Endothelial cell of umbilical vein (primary cell): ENCODE results near the gene SMIM44. TPM values are rescaled to one million over a fixed set of nuclear protein-coding genes. Genes with fewer than 3 reads are reported as not detected.

Experiments
- BruUV-seq: library from RNA; stranded (reverse); fragments of 400-500 nt; replicated peaks from 2 replicates; lab custom pipeline; 2021; lab: Mats Ljungman, UMichigan
- CTCF ChIA-PET: fragments of 300-600, 350-600 bp; sonication (Branson Sonifier 250); formaldehyde crosslinking; loops from one replicate; lab custom pipeline; 2021; ENCODE audit warnings: antibody characterized with exemption, inconsistent platforms; lab: Charles Lee
- POLR2A ChIA-PET: fragments of 300-600, 350-600 bp; sonication (Branson Sonifier 250); formaldehyde crosslinking; loops from one replicate; lab custom pipeline; 2021; ENCODE audit warnings: antibody characterized with exemption, inconsistent platforms; lab: Charles Lee
- DNase-seq: peaks from one replicate; pipeline ENCODE4 v3.0.0-alpha.2; 2011; ENCODE audit warnings: low read depth, low spot score
- FAIRE-seq: peaks from 2 replicates; lab custom pipeline; 2011; peaks lifted over from hg19 to GRCh38; lab: Jason Lieb, UNC
- H2AFZ ChIP-seq: 2 replicates; pipeline ENCODE4 v1.6.0; 2012; ENCODE audit warnings: low read depth, low read length, control low read depth, inconsistent platforms
- H3K27ac ChIP-seq: 2 replicates; pipeline ENCODE4 v1.5.1; 2011; ENCODE audit warnings: low read depth, mild to moderate bottlenecking, control low read depth, low read length, moderate library complexity; ENCODE audit not compliant: insufficient read depth
- H3K27me3 ChIP-seq, 2 experiments: 2 replicates each; pipeline versions ENCODE4 v1.6.0 to v1.6.1; 2011; ENCODE audit warnings: low read length in 2 of 2, mixed read lengths in 1 of 2; ENCODE audit not compliant: control insufficient read depth in 2 of 2, insufficient read depth in 2 of 2
- H3K36me3 ChIP-seq, 2 experiments: 2 replicates in 1 of 2; 3 replicates in 1 of 2; pipeline ENCODE4 v1.5.1; 2011; ENCODE audit warnings: low read length in 2 of 2, mild to moderate bottlenecking in 1 of 2, moderate library complexity in 1 of 2; ENCODE audit not compliant: control insufficient read depth in 2 of 2, insufficient read depth in 2 of 2; ENCODE audit errors: extremely low read depth in 1 of 2
- H3K4me1 ChIP-seq: 3 replicates; pipeline ENCODE4 v1.5.1; 2011; ENCODE audit warnings: mild to moderate bottlenecking, low read length; ENCODE audit not compliant: control insufficient read depth, insufficient read depth; ENCODE audit errors: extremely low read depth
- H3K4me2 ChIP-seq: 2 replicates; pipeline ENCODE4 v1.6.1; 2011; ENCODE audit warnings: low read length, control low read depth, mixed read lengths; ENCODE audit not compliant: insufficient read depth
- H3K4me3 ChIP-seq, 3 experiments: fragments of 200-600 bp in 1 of 3; sonication (generic), shearing (Covaris generic) in 1 of 3; replicated peaks in 1 of 3; 2 replicates each; pipeline ENCODE4 v1.5.1; 2011 to 2016; ENCODE audit warnings: control low read depth in 3 of 3, low read length in 3 of 3, mild to moderate bottlenecking in 2 of 3, inconsistent platforms in 1 of 3, low read depth in 1 of 3, moderate library complexity in 1 of 3; ENCODE audit not compliant: insufficient read depth in 1 of 3
- H3K79me2 ChIP-seq: 2 replicates; pipeline ENCODE4 v1.6.0; 2012; ENCODE audit warnings: low read length, inconsistent platforms; ENCODE audit not compliant: control insufficient read depth, insufficient read depth
- H3K9ac ChIP-seq: replicated peaks from 2 replicates; pipeline ENCODE3; 2011; ENCODE audit warnings: low read length, control low read depth; ENCODE audit not compliant: insufficient read depth; ENCODE audit errors: extremely low read depth
- H3K9me1 ChIP-seq: replicated peaks from 3 replicates; pipeline ENCODE4 v1.6.0; 2011; ENCODE audit warnings: mild to moderate bottlenecking, low read length; ENCODE audit not compliant: control insufficient read depth, insufficient read depth; ENCODE audit errors: extremely low read depth
- H3K9me3 ChIP-seq: replicated peaks from 2 replicates; pipeline ENCODE4 v1.5.1; 2012; ENCODE audit warnings: low read length, inconsistent platforms; ENCODE audit not compliant: control insufficient read depth, insufficient read depth
- H4K20me1 ChIP-seq: replicated peaks from 2 replicates; pipeline ENCODE3; 2011; ENCODE audit warnings: mild to moderate bottlenecking, low read length; ENCODE audit not compliant: control insufficient read depth, insufficient read depth; ENCODE audit errors: extremely low read depth
- EZH2 ChIP-seq: IDR thresholded peaks from 2 replicates; pipeline ENCODE4 v1.6.1; 2012; ENCODE audit warnings: borderline replicate concordance, low read depth, mild to moderate bottlenecking, moderate library complexity, low read length, inconsistent platforms; ENCODE audit not compliant: severe bottlenecking
- FOS ChIP-seq: IDR thresholded peaks from 2 replicates; pipeline ENCODE4 v1.6.1; 2011; ENCODE audit warnings: mild to moderate bottlenecking, low read length, moderate library complexity, borderline replicate concordance; ENCODE audit not compliant: insufficient read depth
- GATA2 ChIP-seq: IDR thresholded peaks from 2 replicates; pipeline ENCODE4 v1.7.0; 2011; ENCODE audit warnings: low read depth, mild to moderate bottlenecking, moderate library complexity, mixed read lengths, low read length; ENCODE audit not compliant: insufficient read length, insufficient read depth
- JUN ChIP-seq: IDR thresholded peaks from 2 replicates; pipeline ENCODE4 v1.6.1; 2011; ENCODE audit warnings: borderline replicate concordance, low read depth; ENCODE audit not compliant: insufficient read length, insufficient read depth
- MYC ChIP-seq: IDR thresholded peaks from one replicate; pipeline ENCODE4 v1.6.1; 2011; ENCODE audit warnings: mild to moderate bottlenecking, low read depth, low read length
- POLR2A ChIP-seq: IDR thresholded peaks from 2 replicates; pipeline ENCODE4 v1.6.1; 2012; ENCODE audit warnings: low read depth, mild to moderate bottlenecking, control low read depth, low read length
- POLR2AphosphoS5 ChIP-seq: IDR thresholded peaks from 2 replicates; pipeline ENCODE4 v1.6.1; 2012; ENCODE audit warnings: low read depth, mild to moderate bottlenecking, control low read depth, low read length, moderate library complexity; ENCODE audit not compliant: insufficient read depth
- dilution Hi-C: fragments of 300-500 bp; cut with MboI; formaldehyde crosslinking; loops from one replicate; pipeline ENCODE4 v1.15.0; 2019; ENCODE audit warnings: low sequenced_read_pairs; ENCODE audit not compliant: extremely low pct_ligation_motif_present
- intact Hi-C: fragments of 100-400 bp; cut with micrococcal nuclease; formaldehyde crosslinking; loops from one replicate; pipeline ENCODE4 v1.10.0; 2022
- polyA plus RNA-seq, 4 experiments: library from polyadenylated mRNA; depleted of rRNA in 3 of 4; stranded (reverse) in 3 of 4; unstranded in 1 of 4; fragments of >200 nt; gene quantifications; 2 replicates each; pipeline versions ENCODE4 v1.2.1 to v1.2.3, GENCODE V29; 2011 to 2012; ENCODE audit warnings: missing spikeins in 1 of 4
- total RNA-seq: library from RNA; stranded (reverse); gene quantifications from 2 replicates; pipeline ENCODE4 v1.2.3, GENCODE V29; 2021
- TF ChIP-seq, protein P1 (sequence below): IDR thresholded peaks from 2 replicates; pipeline ENCODE4 v1.6.1; 2011; ENCODE audit not compliant: insufficient read depth, insufficient read length
- TF ChIP-seq, protein P2 (sequence below), 2 donors: IDR thresholded peaks; 1 replicate in 1 of 2; 2 replicates in 1 of 2; pipeline ENCODE4 v1.5.1; 2011; ENCODE audit warnings: low read length in 2 of 2, mild to moderate bottlenecking in 2 of 2, moderate library complexity in 2 of 2, control low read depth in 1 of 2, inconsistent platforms in 1 of 2, low read depth in 1 of 2; ENCODE audit not compliant: insufficient read depth in 1 of 2; ENCODE audit errors: extremely low read depth in 1 of 2

The SMIM44 gene
- total and polyA plus RNA-seq, 2 donors (not counting 3 experiments of a cell fraction or from before 2014, with no cell fraction given): not detected

DNA sequence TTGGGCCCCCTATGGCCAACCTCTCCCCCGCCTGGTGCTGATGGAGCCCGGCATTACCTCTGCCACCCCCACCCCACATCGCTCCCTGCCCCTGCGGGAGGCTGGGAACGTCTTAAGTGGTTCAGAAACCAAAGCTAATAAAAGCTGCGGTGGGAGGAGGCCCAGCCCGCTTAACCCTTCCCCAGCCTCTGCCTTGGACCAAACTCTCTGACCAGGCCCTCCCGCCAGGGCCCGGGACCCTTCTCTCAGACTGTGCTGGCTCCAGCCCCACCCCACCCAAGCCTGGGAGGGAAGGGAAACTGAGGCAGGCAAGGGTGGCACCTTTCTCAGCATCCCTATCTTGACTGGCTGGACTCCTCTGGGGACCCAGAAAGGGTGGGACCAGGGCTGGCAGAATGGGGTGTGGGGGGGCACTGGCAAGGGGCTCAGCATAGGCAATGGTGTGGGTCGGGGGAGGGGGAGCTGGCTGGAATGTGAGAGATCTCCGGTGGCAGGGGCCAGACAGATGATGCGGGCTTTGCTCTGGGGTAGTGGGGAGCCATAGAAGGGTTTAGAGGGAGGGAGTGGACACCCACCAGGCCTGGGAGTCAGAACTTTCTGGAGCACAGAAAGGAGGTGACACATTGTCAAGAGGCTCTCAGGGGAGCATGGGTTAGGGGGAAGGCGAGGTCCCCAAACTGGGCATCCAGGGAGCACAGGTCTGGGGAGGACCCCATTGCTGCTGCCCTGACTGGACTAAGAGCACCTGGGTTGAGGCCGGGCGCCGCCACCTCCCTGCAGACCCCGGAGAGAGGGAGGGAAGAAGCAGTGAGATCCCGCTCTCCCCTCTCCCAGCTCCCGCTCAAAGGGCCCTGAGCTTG lies 24.8 kb downstream of the SMIM44 start:
- TF ChIP-seq POLR2AphosphoS5 (peak; percentile 45), POLR2A (no peak)
- TSS peak; percentile 89 for BruUV-seq
- H3K9me1 ChIP-seq: no peaks in the 10 kb centered on the region
- H3K4me3 ChIP-seq: no peak overlapping the region
- H3K4me1 ChIP-seq: peaks cover 26% of the 10 kb centered on the region
- intact Hi-C loops: loop anchor here (1.0 to 2.0 kb wide), 3 partner anchors 7 to 92 kb away; partner anchors contain the start of gene NFIC
- dilution Hi-C loops: no loop called here
- no peaks in the 10 kb centered on the region for H4K20me1 ChIP-seq
- no peaks in the 10 kb centered on the region for H3K9me3 ChIP-seq
- ChIA-PET POLR2A (no interaction called here), CTCF (interaction anchor here (0.7 to 1.8 kb wide), 9 partner anchors 11 to 153 kb away, joined by 3 to 7 read pairs (median 4); no protein-coding TSS in a partner anchor)
- peak overlapping the region; percentile 2 for H3K4me2 ChIP-seq
- H3K27me3 ChIP-seq: no peaks in the 10 kb centered on the region
- peaks cover 0 to 23% of the 10 kb centered on the region in 2 experiments for H3K36me3 ChIP-seq
- H2AFZ ChIP-seq: no peak overlapping the region
- H3K9ac ChIP-seq: peak overlapping the region; percentile 64
- peak overlapping the region; percentile 82 for H3K27ac ChIP-seq
- DNase-seq (no peak), FAIRE-seq (no peak)
- H3K79me2 ChIP-seq: peaks cover 2% of the 10 kb centered on the region

DNA sequence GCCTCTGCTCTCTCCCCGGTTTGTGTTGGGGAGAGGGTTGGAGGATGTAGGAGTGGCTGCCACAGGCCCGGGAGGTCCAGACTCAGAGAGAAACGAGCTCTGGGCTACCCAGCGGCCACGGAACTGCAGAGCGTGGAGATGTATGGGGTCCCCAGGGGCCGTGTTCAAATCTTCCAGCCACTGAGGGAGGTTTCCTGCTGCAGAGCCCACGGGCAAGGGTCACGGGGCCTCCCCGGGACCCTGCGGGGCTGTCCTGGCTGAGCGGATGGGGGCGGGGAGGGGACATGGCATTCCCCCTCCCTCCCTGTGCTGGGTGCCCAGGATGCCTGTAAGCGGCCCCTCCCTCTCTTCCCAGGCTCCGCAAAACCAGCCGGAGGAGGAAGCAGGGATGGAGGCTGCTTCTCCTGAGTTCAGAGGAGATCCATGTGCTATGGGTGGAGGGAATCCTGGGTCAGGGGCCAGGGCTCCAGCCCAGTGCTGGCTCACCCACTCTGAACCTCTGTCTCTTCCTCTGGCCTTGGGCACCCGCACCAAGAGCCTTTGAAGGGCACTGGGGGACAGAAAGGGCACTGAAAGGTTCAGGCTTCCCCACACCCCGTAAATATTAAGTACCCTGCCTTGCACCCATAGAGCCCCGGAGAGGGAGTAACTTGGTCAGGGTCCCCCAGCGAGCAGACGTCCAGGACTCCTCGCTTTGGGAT lies 25.6 kb downstream of the SMIM44 start:
- peaks cover 3% of the 10 kb centered on the region for H3K79me2 ChIP-seq
- DNase-seq (no peak), FAIRE-seq (no peak)
- no TSS peak for BruUV-seq
- peaks cover 26% of the 10 kb centered on the region for H3K4me1 ChIP-seq
- no peaks in the 10 kb centered on the region for H4K20me1 ChIP-seq
- no peaks in the 10 kb centered on the region for H3K9me1 ChIP-seq
- no peaks in the 10 kb centered on the region for H3K9me3 ChIP-seq
- no peak overlapping the region for H2AFZ ChIP-seq
- no peak overlapping the region for H3K4me3 ChIP-seq
- dilution Hi-C loops (no loop called here), intact Hi-C loops (loop anchor here (2.0 kb wide), 1 partner anchor 91 kb away; the partner anchor contains the start of gene NFIC)
- H3K9ac ChIP-seq: no peak overlapping the region
- H3K27me3 ChIP-seq: no peaks in the 10 kb centered on the region
- no peak for TF ChIP-seq MYC
- TF ChIP-seq, protein P1, sequence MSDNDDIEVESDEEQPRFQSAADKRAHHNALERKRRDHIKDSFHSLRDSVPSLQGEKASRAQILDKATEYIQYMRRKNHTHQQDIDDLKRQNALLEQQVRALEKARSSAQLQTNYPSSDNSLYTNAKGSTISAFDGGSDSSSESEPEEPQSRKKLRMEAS: no peak
- TF ChIP-seq JUN: no peak
- TF ChIP-seq FOS: no peak
- TF ChIP-seq, protein P2, sequence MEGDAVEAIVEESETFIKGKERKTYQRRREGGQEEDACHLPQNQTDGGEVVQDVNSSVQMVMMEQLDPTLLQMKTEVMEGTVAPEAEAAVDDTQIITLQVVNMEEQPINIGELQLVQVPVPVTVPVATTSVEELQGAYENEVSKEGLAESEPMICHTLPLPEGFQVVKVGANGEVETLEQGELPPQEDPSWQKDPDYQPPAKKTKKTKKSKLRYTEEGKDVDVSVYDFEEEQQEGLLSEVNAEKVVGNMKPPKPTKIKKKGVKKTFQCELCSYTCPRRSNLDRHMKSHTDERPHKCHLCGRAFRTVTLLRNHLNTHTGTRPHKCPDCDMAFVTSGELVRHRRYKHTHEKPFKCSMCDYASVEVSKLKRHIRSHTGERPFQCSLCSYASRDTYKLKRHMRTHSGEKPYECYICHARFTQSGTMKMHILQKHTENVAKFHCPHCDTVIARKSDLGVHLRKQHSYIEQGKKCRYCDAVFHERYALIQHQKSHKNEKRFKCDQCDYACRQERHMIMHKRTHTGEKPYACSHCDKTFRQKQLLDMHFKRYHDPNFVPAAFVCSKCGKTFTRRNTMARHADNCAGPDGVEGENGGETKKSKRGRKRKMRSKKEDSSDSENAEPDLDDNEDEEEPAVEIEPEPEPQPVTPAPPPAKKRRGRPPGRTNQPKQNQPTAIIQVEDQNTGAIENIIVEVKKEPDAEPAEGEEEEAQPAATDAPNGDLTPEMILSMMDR (IDR thresholded peaks at IDR 0.05; ENCODE audit: extremely low read depth in 1 of 2, insufficient read depth in 1 of 2, low read depth in 1 of 2, low read length in 2 of 2): no peak
- TF ChIP-seq POLR2AphosphoS5: no peak
- TF ChIP-seq POLR2A: no peak
- no peak for TF ChIP-seq GATA2
- no peak for TF ChIP-seq EZH2
- peak overlapping the region; percentile 82 for H3K27ac ChIP-seq
- ChIA-PET CTCF (interaction anchor here (1.2 kb wide), 1 partner anchor 15 kb away, joined by 3 read pairs; no protein-coding TSS in a partner anchor), POLR2A (no interaction called here)
- H3K4me2 ChIP-seq: no peak overlapping the region
- peaks cover under 1 to 24% of the 10 kb centered on the region in 2 experiments for H3K36me3 ChIP-seq
